GM12878 (cell line): Measurements from ENCODE around the gene SMKR1.

Source experiments
- CBX5 ChIP-seq: sonication (generic); IDR thresholded peaks from 2 replicates; pipeline ENCODE4 v1.6.1; 2016; ENCODE audit warnings: low read depth, moderate library complexity, mild to moderate bottlenecking, inconsistent platforms
- CTCF ChIP-seq, 3 experiments: IDR thresholded peaks in 2 of 3; conservative IDR thresholded peaks in 1 of 3; 2 replicates each; pipeline ENCODE4 v1.5.1; 2011; ENCODE audit warnings: low read depth in 3 of 3, low read length in 3 of 3, mild to moderate bottlenecking in 3 of 3, control low read depth in 2 of 3, moderate library complexity in 2 of 3, inconsistent platforms in 1 of 3, mixed read lengths in 1 of 3; ENCODE audit not compliant: control insufficient read depth in 2 of 3, insufficient read depth in 1 of 3; ENCODE audit errors: extremely low read depth in 1 of 3
- CUX1 ChIP-seq: IDR thresholded peaks from 2 replicates; pipeline ENCODE4 v1.6.1; 2012; ENCODE audit warnings: improper control_type of control experiment, low read depth, low read length; ENCODE audit not compliant: insufficient replicate concordance
- E2F4 ChIP-seq: IDR thresholded peaks from 2 replicates; pipeline ENCODE4 v1.6.1; 2012; ENCODE audit warnings: low read depth, low read length, improper control_type of control experiment
- EZH2 ChIP-seq: IDR thresholded peaks from 2 replicates; pipeline ENCODE4 v1.6.1; 2012; ENCODE audit warnings: low read depth, mild to moderate bottlenecking, control low read depth, inconsistent platforms, low read length, borderline replicate concordance; ENCODE audit not compliant: control insufficient read depth
- KLF5 ChIP-seq: fragments of 450-650 bp; IDR thresholded peaks from 2 replicates; pipeline ENCODE4 v1.6.1; 2014; ENCODE audit warnings: mild to moderate bottlenecking; ENCODE audit not compliant: partially characterized antibody
- NRF1 ChIP-seq: conservative IDR thresholded peaks from 2 replicates; pipeline ENCODE4 v1.6.1; 2011; ENCODE audit warnings: mild to moderate bottlenecking, low read depth, low read length, improper control_type of control experiment
- POLR2A ChIP-seq: IDR thresholded peaks from 2 replicates; pipeline ENCODE4 v1.6.1; 2011; ENCODE audit warnings: low read depth, mild to moderate bottlenecking, low read length
- POLR2AphosphoS5 ChIP-seq: IDR thresholded peaks from 2 replicates; pipeline ENCODE4 v1.6.1; 2011; ENCODE audit warnings: mild to moderate bottlenecking, low read length, inconsistent platforms
- SREBF2 ChIP-seq: IDR thresholded peaks from 2 replicates; pipeline ENCODE4 v1.6.1; 2012; ENCODE audit warnings: mild to moderate bottlenecking, low read length

GRCh38 chr7:129452589-129453231, 49.6 kb upstream of the SMKR1 start:
- TF ChIP-seq NRF1: no peak
- TF ChIP-seq CTCF (IDR thresholded peaks at IDR 0.05 in 2 of 3, conservative IDR thresholded peaks at IDR 0.05 in 1 of 3; ENCODE audit: control insufficient read depth in 2 of 3, extremely low read depth in 1 of 3, insufficient read depth in 1 of 3, low read depth in 3 of 3, low read length in 3 of 3): no peak
- no peak for TF ChIP-seq CBX5
- no peak for TF ChIP-seq EZH2
- TF ChIP-seq POLR2A: no peak
- TF ChIP-seq KLF5: no peak
- TF ChIP-seq POLR2AphosphoS5: no peak
- no peak for TF ChIP-seq CUX1
- TF ChIP-seq SREBF2: no peak
- TF ChIP-seq E2F4: no peak
